ENCODE results near the gene ROGDI. TPM values are rescaled to one million over a fixed set of nuclear protein-coding genes. Genes with fewer than 3 reads are reported as not detected.
A peak's percentile ranks its signal among the peaks of the same experiment; 100 is the strongest.

ROGDI gene
- total RNA-seq, 4 donors from 2014 or later = 37.6 to 85.9 (median 62.6) TPM

- Histone ChIP-seq H3K36me3 (no peaks in the 10 kb centered on the region), H3K27ac (no peak overlapping the region), H3K27me3 (no peaks in the 10 kb centered on the region), H3K4me1 (no peaks in the 10 kb centered on the region), H3K9me3 (no peaks in the 10 kb centered on the region), H3K4me3 (no peak overlapping the region)
- TF ChIP-seq POLR2A (IDR thresholded peaks at IDR 0.05) (no peak), EP300 (IDR thresholded peaks at IDR 0.05) (no peak), POLR2AphosphoS5 (IDR thresholded peaks at IDR 0.05) (no peak)
- ATAC-seq = no peak
- 69% methylated on average over 3 of the region's 13 CpGs; no CpG with 5 or more reads in 1 of the 2 donors for whole genome bisulfite sequencing, 2 donors (ENCODE audit: low coverage in 1 of 2)
Observed at GRCh38 chr16:4775005-4775404, 27.4 kb downstream of the ROGDI start.

GRCh38 chr16:4772351-4772750, 30.1 kb downstream of the ROGDI start:
- H3K36me3 ChIP-seq = no peaks in the 10 kb centered on the region
- ATAC-seq = no peak
- TF ChIP-seq POLR2A (IDR thresholded peaks at IDR 0.05) = no peak
- no peak for TF ChIP-seq EP300 (IDR thresholded peaks at IDR 0.05)
- TF ChIP-seq CTCF (IDR thresholded peaks at IDR 0.05) = no peak
- TF ChIP-seq POLR2AphosphoS5 (IDR thresholded peaks at IDR 0.05) = no peak
- H3K4me1 ChIP-seq = peaks cover 0 to 18% (median 6%) of the 10 kb centered on the region in 3 donors
- H3K4me3 ChIP-seq = no peak overlapping the region
- H3K9me3 ChIP-seq = no peaks in the 10 kb centered on the region
- H3K27ac ChIP-seq = no peak overlapping the region
- 70 to 75% methylated on average over 2 to 3 of the region's 5 CpGs for WGBS, 2 donors (ENCODE audit: low coverage in 1 of 2)
- no peaks in the 10 kb centered on the region for H3K27me3 ChIP-seq

GRCh38 chr16:4771646-4772045, 30.8 kb downstream of the ROGDI start:
- ATAC-seq = no peak
- H3K4me3 ChIP-seq = no peak overlapping the region
- TF ChIP-seq EP300 (IDR thresholded peaks at IDR 0.05) = no peak
- TF ChIP-seq POLR2AphosphoS5 (IDR thresholded peaks at IDR 0.05) = no peak
- no peak for TF ChIP-seq CTCF (IDR thresholded peaks at IDR 0.05)
- TF ChIP-seq POLR2A (IDR thresholded peaks at IDR 0.05) = no peak
- 60 to 62% methylated on average over 3 of the region's 3 CpGs for WGBS, 2 donors (ENCODE audit: low coverage in 1 of 2)
- no peaks in the 10 kb centered on the region for H3K9me3 ChIP-seq
- H3K36me3 ChIP-seq = no peaks in the 10 kb centered on the region
- no peaks in the 10 kb centered on the region for H3K27me3 ChIP-seq
- H3K4me1 ChIP-seq = peaks cover 0 to 21% (median 6%) of the 10 kb centered on the region in 3 donors
- H3K27ac ChIP-seq = no peak overlapping the region

- Histone ChIP-seq H3K4me1 (peaks cover 0 to 42% (median 21%) of the 10 kb centered on the region in 3 donors), H3K27ac (peak overlapping the region in 3 of 4 donors; percentile 89 to 95 (median 90)), H3K9me3 (no peaks in the 10 kb centered on the region), H3K36me3 (peaks cover 0 to 14% of the 10 kb centered on the region in 2 donors), H3K4me3 (peak overlapping the region in 1 of 2 donors; percentile 85), H3K27me3 (no peaks in the 10 kb centered on the region)
- WGBS, 2 donors (ENCODE audit: low coverage in 1 of 2) = 52 to 58% methylated on average over 6 to 7 of the region's 7 CpGs
- ATAC-seq = no peak
- TF ChIP-seq POLR2AphosphoS5 (IDR thresholded peaks at IDR 0.05) (no peak), CTCF (IDR thresholded peaks at IDR 0.05) (no peak), EP300 (IDR thresholded peaks at IDR 0.05) (no peak), POLR2A (IDR thresholded peaks at IDR 0.05) (no peak)
Observed at GRCh38 chr16:4769306-4769638, 33.2 kb downstream of the ROGDI start.

- H3K36me3 ChIP-seq = peaks cover 0 to 20% of the 10 kb centered on the region in 2 donors
- TF ChIP-seq POLR2A (IDR thresholded peaks at IDR 0.05) (peak; percentile 66 to 81), CTCF (IDR thresholded peaks at IDR 0.05) (no peak), EP300 (IDR thresholded peaks at IDR 0.05) (no peak), POLR2AphosphoS5 (IDR thresholded peaks at IDR 0.05) (peak; percentile 72)
- WGBS, 2 donors (ENCODE audit: low coverage in 1 of 2) = 11 to 100% methylated on average over 1 to 8 of the region's 48 CpGs
- H3K4me1 ChIP-seq = peaks cover 0 to 45% (median 21%) of the 10 kb centered on the region in 3 donors
- H3K4me3 ChIP-seq = peak overlapping the region; percentile 40 to 85
- no peaks in the 10 kb centered on the region for H3K9me3 ChIP-seq
- H3K27ac ChIP-seq = peak overlapping the region; percentile 74 to 95 (median 90)
- ATAC-seq = peak; percentile 95
- H3K27me3 ChIP-seq = no peaks in the 10 kb centered on the region
Observed at GRCh38 chr16:4768549-4769305, 33.7 kb downstream of the ROGDI start.

Measured in gastroesophageal sphincter (tissue), 4 donors.